Peyer's patch (tissue), 4 donors: ENCODE measurements around the gene HTRA3.

ENCODE experiments used
- POLR2A ChIP-seq, 2 donors: fragments of 450-650 bp; IDR thresholded peaks; one replicate each; pipeline ENCODE4 v1.5.1; 2017; ENCODE audit warnings: antibody characterized with exemption in 2 of 2, mild to moderate bottlenecking in 2 of 2, moderate library complexity in 2 of 2
- TF ChIP-seq, protein P1 (sequence below), 6 experiments: fragments of 450-650 bp in 4 of 6; fragments of 200-600 bp in 2 of 6; sonication (generic) in 1 of 6; IDR thresholded peaks; one replicate each; pipeline ENCODE4 v1.5.1; 2017 to 2019; ENCODE audit warnings: antibody characterized with exemption in 6 of 6, mild to moderate bottlenecking in 3 of 6, moderate library complexity in 1 of 6

DNA sequence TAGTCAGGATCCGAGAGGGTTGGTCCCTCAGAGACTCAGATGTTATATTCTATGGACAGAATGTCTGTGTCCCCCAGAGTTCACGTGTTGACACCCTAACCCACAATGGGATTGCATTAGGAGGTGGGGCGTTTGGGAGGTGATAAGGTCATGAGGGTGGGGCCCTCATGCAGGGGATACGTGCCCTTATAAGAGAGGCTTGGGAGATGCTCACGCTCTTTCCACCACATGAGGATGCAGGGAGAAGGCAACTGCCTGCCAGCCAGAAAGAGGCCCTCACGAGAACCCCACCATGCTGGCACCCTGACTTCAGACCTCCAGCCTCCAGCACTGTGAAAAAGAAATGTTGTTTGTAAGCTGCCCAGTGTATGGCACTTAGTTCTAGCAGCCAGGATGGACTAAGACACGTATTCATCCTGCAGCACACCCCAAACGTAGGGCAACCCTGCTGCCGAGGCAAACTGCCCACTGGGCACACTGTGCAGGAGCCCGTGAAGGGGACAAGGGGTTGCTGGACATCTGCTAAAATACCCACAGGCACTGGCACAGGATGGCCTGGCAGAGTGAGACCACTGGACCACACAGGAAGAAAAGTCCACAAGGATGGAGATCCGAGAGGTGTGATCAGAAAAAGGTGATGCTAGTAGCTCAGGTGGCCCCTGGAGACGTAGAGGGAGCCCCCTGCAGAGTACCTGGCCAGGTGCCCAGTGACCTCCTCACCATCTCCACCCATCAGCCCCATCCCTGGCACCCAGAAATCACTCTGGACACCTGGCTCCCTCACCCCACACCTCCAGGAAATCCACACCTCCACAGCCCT lies 62.7 kb downstream of the HTRA3 start:
- TF ChIP-seq, protein P1, sequence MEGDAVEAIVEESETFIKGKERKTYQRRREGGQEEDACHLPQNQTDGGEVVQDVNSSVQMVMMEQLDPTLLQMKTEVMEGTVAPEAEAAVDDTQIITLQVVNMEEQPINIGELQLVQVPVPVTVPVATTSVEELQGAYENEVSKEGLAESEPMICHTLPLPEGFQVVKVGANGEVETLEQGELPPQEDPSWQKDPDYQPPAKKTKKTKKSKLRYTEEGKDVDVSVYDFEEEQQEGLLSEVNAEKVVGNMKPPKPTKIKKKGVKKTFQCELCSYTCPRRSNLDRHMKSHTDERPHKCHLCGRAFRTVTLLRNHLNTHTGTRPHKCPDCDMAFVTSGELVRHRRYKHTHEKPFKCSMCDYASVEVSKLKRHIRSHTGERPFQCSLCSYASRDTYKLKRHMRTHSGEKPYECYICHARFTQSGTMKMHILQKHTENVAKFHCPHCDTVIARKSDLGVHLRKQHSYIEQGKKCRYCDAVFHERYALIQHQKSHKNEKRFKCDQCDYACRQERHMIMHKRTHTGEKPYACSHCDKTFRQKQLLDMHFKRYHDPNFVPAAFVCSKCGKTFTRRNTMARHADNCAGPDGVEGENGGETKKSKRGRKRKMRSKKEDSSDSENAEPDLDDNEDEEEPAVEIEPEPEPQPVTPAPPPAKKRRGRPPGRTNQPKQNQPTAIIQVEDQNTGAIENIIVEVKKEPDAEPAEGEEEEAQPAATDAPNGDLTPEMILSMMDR (IDR thresholded peaks at IDR 0.05) = no peak
- TF ChIP-seq POLR2A (IDR thresholded peaks at IDR 0.05) = no peak
